ENCODE data around the gene ZNF236. TPM values are rescaled to one million over a fixed set of nuclear protein-coding genes. Genes with fewer than 3 reads are reported as not detected.

The ZNF236 gene
- total and polyA plus RNA-seq, 4 donors = 0.83 to 8.2 (median 5.0) TPM

- TF ChIP-seq FOXA1 (IDR thresholded peaks at IDR 0.05) (peak; percentile 52), HNF4G (IDR thresholded peaks at IDR 0.05) (no peak), RXRA (IDR thresholded peaks at IDR 0.05) (peak; percentile 86 to 96), MAX (IDR thresholded peaks at IDR 0.05) (peak; percentile 83), EGR1 (IDR thresholded peaks at IDR 0.05; ENCODE audit: low read depth in 2 of 2) (peak in 1 of 2 donors; percentile 79), REST (IDR thresholded peaks at IDR 0.05) (peak; percentile 52), FOXA2 (IDR thresholded peaks at IDR 0.05) (peak; percentile 60), ATF3 (IDR thresholded peaks at IDR 0.05) (no peak), GABPA (IDR thresholded peaks at IDR 0.05 in 1 of 2, conservative IDR thresholded peaks at IDR 0.05 in 1 of 2) (peak in 1 of 2 donors; percentile 52), TAF1 (conservative IDR thresholded peaks at IDR 0.05) (no peak), RAD21 (IDR thresholded peaks at IDR 0.05) (peak; percentile 41 to 42), JUND (IDR thresholded peaks at IDR 0.05) (peak in 1 of 2 donors; percentile 69), CTCF (IDR thresholded peaks at IDR 0.05; ENCODE audit: low read depth, low read length, missing input control) (no peak), HNF4A (conservative IDR thresholded peaks at IDR 0.05) (peak; percentile 63 to 87), ZBTB33 (IDR thresholded peaks at IDR 0.05) (peak; percentile 68), YY1 (IDR thresholded peaks at IDR 0.05) (peak; percentile 54), SP1 (IDR thresholded peaks at IDR 0.05) (peak; percentile 72), NR2F2 (IDR thresholded peaks at IDR 0.05) (peak; percentile 57)
- H3K4me1 ChIP-seq (ENCODE audit: control insufficient read depth in 4 of 4, insufficient read depth in 4 of 4, low read length in 3 of 4) = peaks cover 6 to 55% (median 45%) of the 10 kb centered on the region in 4 donors
- peak overlapping the region; percentile 63 to 64 for H3K27ac ChIP-seq (ENCODE audit: low read depth in 1 of 2, low read length in 2 of 2)
- H3K36me3 ChIP-seq (ENCODE audit: control insufficient read depth in 4 of 4, insufficient read depth in 3 of 4, low read depth in 1 of 4, low read length in 3 of 4) = peaks cover 0 to 5% (median 1%) of the 10 kb centered on the region in 4 donors
- peak; percentile 62 for DNase-seq (ENCODE audit: low spot score)
- no peaks in the 10 kb centered on the region for H3K27me3 ChIP-seq (ENCODE audit: control insufficient read depth in 4 of 4, insufficient read depth in 4 of 4, low read length in 3 of 4)
- WGBS = 26% methylated on average over 12 of the region's 12 CpGs
- no peak overlapping the region for H3K4me3 ChIP-seq (ENCODE audit: low read depth in 1 of 3, low read length in 3 of 3)
- peak overlapping the region in 1 of 2 donors; percentile 52 for H3K9ac ChIP-seq (ENCODE audit: low read depth in 1 of 2, low read length in 2 of 2)
- no peaks in the 10 kb centered on the region for H3K9me3 ChIP-seq (ENCODE audit: control insufficient read depth in 4 of 4, low read length in 3 of 4)
Measured at GRCh38 chr18:76953583-76954233, 131.4 kb downstream of the ZNF236 start.

Data from liver (tissue), 9 donors.